ENCODE results near the gene PAK3. TPM values are rescaled to one million over a fixed set of nuclear protein-coding genes. Genes with fewer than 3 reads are reported as not detected.

The PAK3 gene
- total RNA-seq, 4 donors from 2014 or later, result 0.57 to 2.7 (median 1.8) TPM

DNA sequence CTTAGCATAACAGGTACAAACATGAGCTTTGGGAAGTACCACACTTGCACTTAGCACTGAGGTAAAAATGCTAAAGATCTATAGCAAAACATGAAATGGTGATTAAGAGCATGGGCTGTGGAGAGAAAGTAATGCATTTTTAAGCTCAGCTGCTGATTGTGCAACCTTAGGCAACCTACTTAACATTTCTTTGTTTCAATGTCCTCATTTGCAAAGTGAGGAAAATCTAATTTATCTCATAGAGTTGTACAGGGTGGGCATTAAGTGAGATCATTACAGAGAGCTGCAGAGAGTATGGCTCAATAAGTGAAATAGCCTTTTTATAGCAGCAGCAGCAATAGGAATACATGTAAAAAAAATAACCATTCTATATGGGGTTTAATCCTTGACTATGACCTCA, 87.0 kb downstream of the PAK3 start:
- TF ChIP-seq CTCF (IDR thresholded peaks at IDR 0.05; ENCODE audit: low read depth), result no peak

GRCh38 chrX:111191598-111191997, 95.6 kb downstream of the PAK3 start:
- no peak for TF ChIP-seq CTCF (IDR thresholded peaks at IDR 0.05; ENCODE audit: low read depth)

DNA sequence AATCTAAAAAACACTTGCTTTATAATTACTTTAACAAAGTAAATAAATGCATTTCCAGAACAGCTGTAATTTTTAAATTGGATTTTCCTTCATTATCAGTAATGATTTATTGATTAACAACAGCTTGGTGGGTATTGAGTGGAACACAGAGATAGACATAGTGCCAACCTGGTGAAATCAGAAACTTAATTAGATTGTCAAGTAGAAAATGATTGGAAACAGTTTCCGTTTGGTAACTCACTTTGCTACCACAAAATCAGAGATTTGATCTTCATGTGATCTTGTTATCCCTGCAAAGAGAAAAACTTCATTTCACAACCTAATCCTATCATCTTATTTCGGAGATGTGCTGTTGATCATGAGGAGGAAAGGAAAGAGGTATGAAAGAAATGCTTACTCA, 103.5 kb downstream of the PAK3 start:
- TF ChIP-seq CTCF (IDR thresholded peaks at IDR 0.05; ENCODE audit: low read depth), result no peak

DNA sequence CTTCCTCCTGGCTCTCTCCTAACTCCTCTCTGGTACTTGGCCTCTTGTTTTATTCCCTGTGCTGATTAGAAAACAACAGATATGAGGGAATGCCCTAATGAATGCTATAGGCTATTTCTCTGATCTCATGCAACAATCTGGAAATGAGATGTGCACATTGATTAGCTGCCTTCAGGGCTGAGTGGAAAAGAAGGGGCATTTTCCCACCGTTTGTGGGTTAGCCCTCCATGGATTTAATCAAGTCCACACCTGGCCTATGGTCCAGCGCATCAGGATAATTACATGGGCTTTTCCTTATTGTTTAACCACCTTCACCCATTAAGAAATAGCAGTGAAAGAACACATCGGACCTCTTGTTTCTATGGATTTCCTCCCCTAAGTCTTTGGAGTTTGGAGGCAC, 104.3 kb downstream of the PAK3 start:
- no peak for TF ChIP-seq CTCF (IDR thresholded peaks at IDR 0.05; ENCODE audit: low read depth)

DNA sequence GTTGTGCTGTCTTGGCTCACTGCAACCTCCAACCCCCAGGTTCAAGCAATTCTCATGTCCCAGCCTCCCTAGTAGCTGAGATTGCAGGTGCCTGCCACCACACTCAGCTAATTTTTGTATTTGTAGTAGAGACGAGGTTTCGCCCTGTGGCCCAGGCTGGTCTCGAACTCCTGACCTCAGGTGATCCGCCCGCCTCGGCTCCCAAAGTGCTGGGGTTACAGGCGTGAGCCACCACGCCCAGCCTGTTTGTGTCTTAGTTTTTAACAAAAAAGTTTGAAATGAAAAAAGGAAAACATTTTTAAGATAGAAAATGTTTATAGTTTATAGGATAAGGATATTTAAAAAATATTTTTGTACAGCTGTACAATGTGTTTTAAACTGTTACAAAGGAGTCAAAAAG, 111.9 kb downstream of the PAK3 start:
- no peak for TF ChIP-seq CTCF (IDR thresholded peaks at IDR 0.05; ENCODE audit: low read depth)

GRCh38 chrX:111216293-111216801, 120.4 kb downstream of the PAK3 start:
- TF ChIP-seq CTCF (IDR thresholded peaks at IDR 0.05; ENCODE audit: low read depth), result no peak

DNA sequence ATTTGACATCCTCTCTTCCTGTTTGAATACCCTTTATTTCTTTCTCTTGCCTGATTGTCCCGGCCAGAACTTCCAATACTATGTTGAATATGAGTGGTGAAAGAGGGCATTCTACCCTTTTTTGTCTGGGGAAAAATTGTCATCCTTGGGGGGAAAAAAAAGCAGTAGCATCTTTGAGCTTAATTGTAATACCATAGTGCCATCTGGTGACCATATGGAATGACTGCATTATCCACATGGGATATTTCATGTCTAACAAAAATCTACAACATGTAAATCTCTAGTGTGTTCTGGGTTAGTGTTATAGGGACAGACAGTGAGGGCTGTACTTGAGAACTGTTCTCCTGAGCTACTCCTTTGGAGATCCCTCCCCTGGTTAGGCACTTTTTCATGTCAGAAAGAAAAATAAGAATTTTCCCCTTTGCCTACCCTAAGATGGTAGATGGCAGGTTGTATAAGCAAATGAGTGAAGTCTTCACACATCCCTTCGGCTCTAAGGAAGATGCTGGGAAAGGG, 148.3 kb downstream of the PAK3 start:
- TF ChIP-seq CTCF (IDR thresholded peaks at IDR 0.05; ENCODE audit: low read depth), result no peak

All from subcutaneous adipose tissue (tissue), 4 donors.